Smooth muscle cell of the brain vasculature (primary cell): Measurements from ENCODE around the gene KCNQ2.

ENCODE experiments used
- DNase-seq: peaks from one replicate; pipeline ENCODE4 v3.0.0-alpha.2; 2012; ENCODE audit warnings: low read depth, low spot score

Gene KCNQ2

GRCh38 chr20:63369024-63369530, 103.4 kb downstream of the KCNQ2 start:
- DNase-seq: no peak

GRCh38 chr20:63368151-63368550, 104.3 kb downstream of the KCNQ2 start:
- DNase-seq: no peak

GRCh38 chr20:63367446-63368055, 104.9 kb downstream of the KCNQ2 start:
- no peak for DNase-seq

GRCh38 chr20:63366390-63367365, 105.8 kb downstream of the KCNQ2 start:
- no peak for DNase-seq

GRCh38 chr20:63365601-63366389, 106.7 kb downstream of the KCNQ2 start:
- no peak for DNase-seq

- no peak for DNase-seq
These were observed 107.5 kb downstream of the KCNQ2 start for GRCh38 chr20:63364801-63365585.

GRCh38 chr20:63363981-63364561, 108.4 kb downstream of the KCNQ2 start:
- no peak for DNase-seq

- no peak for DNase-seq
These were observed 109.2 kb downstream of the KCNQ2 start for GRCh38 chr20:63363013-63363957.

GRCh38 chr20:63362436-63363009, 109.9 kb downstream of the KCNQ2 start:
- DNase-seq: no peak

GRCh38 chr20:63361519-63362435, 110.7 kb downstream of the KCNQ2 start:
- no peak for DNase-seq

- no peak for DNase-seq
These were observed 111.5 kb downstream of the KCNQ2 start, which contains the start of gene CHRNA4 for GRCh38 chr20:63360850-63361518. Gene CHRNA4 (minus strand): TSS chr20:63361349. CDS start chr20:63361165, 184 bp downstream.

GRCh38 chr20:63359937-63360849, 112.3 kb downstream of the KCNQ2 start:
- DNase-seq: no peak

- no peak for DNase-seq
These were observed 113.1 kb downstream of the KCNQ2 start for GRCh38 chr20:63359164-63359934.

GRCh38 chr20:63357921-63358905, 114.2 kb downstream of the KCNQ2 start:
- no peak for DNase-seq
